Natural killer cell (primary cell): ENCODE results near the gene TMEM131. TPM values are rescaled to one million over a fixed set of nuclear protein-coding genes. Genes with fewer than 3 reads are reported as not detected.

ENCODE experiments used
- ATAC-seq, 3 donors: fragments of 150-1000 bp in 2 of 3; fragments of 200-7000 bp in 1 of 3; cut with Tn5 transposase; 1 replicate in 1 of 3; 2 replicates in 2 of 3; pipeline ENCODE4 v1.10.0; 2021; ENCODE audit warnings: mild to moderate bottlenecking in 2 of 3, moderate library complexity in 2 of 3
- DNase-seq, 2 donors: peaks; one replicate each; pipeline versions ENCODE4 v3.0.0 to v3.0.0-alpha.2; 2013 to 2021; ENCODE audit warnings: mixed read lengths in 1 of 2
- H3K27ac ChIP-seq: one replicate; pipeline ENCODE4 v1.5.1; 2013; ENCODE audit warnings: mild to moderate bottlenecking, low read length
- H3K27me3 ChIP-seq: one replicate; pipeline ENCODE4 v1.6.1; 2013; ENCODE audit warnings: low read length; ENCODE audit not compliant: control insufficient read depth, insufficient read depth
- H3K36me3 ChIP-seq: one replicate; pipeline ENCODE4 v1.6.1; 2013; ENCODE audit warnings: low read length; ENCODE audit not compliant: control insufficient read depth, insufficient read depth
- H3K4me1 ChIP-seq: one replicate; pipeline ENCODE4 v1.6.1; 2013; ENCODE audit warnings: low read length; ENCODE audit not compliant: control insufficient read depth, insufficient read depth
- H3K4me3 ChIP-seq: one replicate; pipeline ENCODE4 v1.5.1; 2013; ENCODE audit warnings: low read length
- H3K9me3 ChIP-seq: one replicate; pipeline ENCODE4 v1.6.1; 2013; ENCODE audit warnings: low read length; ENCODE audit not compliant: control insufficient read depth, insufficient read depth
- H3K27ac Mint-ChIP-seq, 2 donors: one replicate each; pipeline ENCODE4 v1.8.0; 2022; ENCODE audit warnings: mild to moderate bottlenecking in 2 of 2, mixed read lengths in 2 of 2, moderate library complexity in 1 of 2
- H3K27me3 Mint-ChIP-seq, 2 donors: one replicate each; pipeline ENCODE4 v1.8.0; 2022; ENCODE audit warnings: low read depth in 2 of 2, mixed read lengths in 2 of 2
- H3K36me3 Mint-ChIP-seq: one replicate; pipeline ENCODE4 v1.8.0; 2022; ENCODE audit warnings: mixed read lengths
- H3K4me1 Mint-ChIP-seq, 2 donors: one replicate each; pipeline ENCODE4 v1.8.0; 2022; ENCODE audit warnings: mixed read lengths in 2 of 2
- H3K4me3 Mint-ChIP-seq: one replicate; pipeline ENCODE4 v1.8.0; 2022; ENCODE audit warnings: mild to moderate bottlenecking, moderate library complexity, mixed read lengths
- H3K9me3 Mint-ChIP-seq, 2 donors: one replicate each; pipeline ENCODE4 v1.8.0; 2022; ENCODE audit warnings: mixed read lengths in 2 of 2
- WGBS: methylation state at CpG from one replicate; pipeline ENCODE4 v1.1.7; 2013; ENCODE audit warnings: missing lambda C conversion rate; ENCODE audit not compliant: insufficient coverage; 5-methylcytosine and 5-hydroxymethylcytosine counted together
- intact Hi-C: fragments of 100-400 bp; cut with micrococcal nuclease; formaldehyde crosslinking; loops from one replicate; pipeline ENCODE4 v1.14.2; 2022
- total RNA-seq, 4 donors: library from RNA; stranded (reverse); fragments of 120-200 nt in 1 of 4; gene quantifications; one replicate each; pipeline versions ENCODE4 v1.2.3 to v1.2.4, GENCODE V29; 2013 to 2022
- TF ChIP-seq, protein P1 (sequence below): fragments of 200-600 bp; IDR thresholded peaks from one replicate; pipeline ENCODE4 v1.8.0; 2022; ENCODE audit warnings: antibody characterized with exemption

Gene TMEM131
- total RNA-seq, 3 donors from 2014 or later (not counting 1 experiment from before 2014, with no cell fraction given), result 44.8 to 72.1 (median 67.1) TPM

GRCh38 chr2:97993926-97994325, 1.8 kb downstream of the TMEM131 start:
- H3K27me3 ChIP-seq, result no peaks in the 10 kb centered on the region
- intact Hi-C loops, result no loop called here
- no peak overlapping the region for H3K4me3 ChIP-seq
- H3K4me1 ChIP-seq, result peaks cover 16% of the 10 kb centered on the region
- H3K4me1 Mint-ChIP-seq, result peaks cover 35 to 44% of the 10 kb centered on the region in 2 donors
- ATAC-seq (no peak), DNase-seq (no peak)
- no peaks in the 10 kb centered on the region for H3K27me3 Mint-ChIP-seq
- no peaks in the 10 kb centered on the region for H3K9me3 Mint-ChIP-seq
- no peak overlapping the region for H3K27ac ChIP-seq
- H3K4me3 Mint-ChIP-seq, result peak overlapping the region; percentile 96
- no peaks in the 10 kb centered on the region for H3K36me3 Mint-ChIP-seq
- H3K36me3 ChIP-seq, result no peaks in the 10 kb centered on the region
- peak overlapping the region in 1 of 2 donors; percentile 89 for H3K27ac Mint-ChIP-seq
- no peaks in the 10 kb centered on the region for H3K9me3 ChIP-seq
- TF ChIP-seq, protein P1, sequence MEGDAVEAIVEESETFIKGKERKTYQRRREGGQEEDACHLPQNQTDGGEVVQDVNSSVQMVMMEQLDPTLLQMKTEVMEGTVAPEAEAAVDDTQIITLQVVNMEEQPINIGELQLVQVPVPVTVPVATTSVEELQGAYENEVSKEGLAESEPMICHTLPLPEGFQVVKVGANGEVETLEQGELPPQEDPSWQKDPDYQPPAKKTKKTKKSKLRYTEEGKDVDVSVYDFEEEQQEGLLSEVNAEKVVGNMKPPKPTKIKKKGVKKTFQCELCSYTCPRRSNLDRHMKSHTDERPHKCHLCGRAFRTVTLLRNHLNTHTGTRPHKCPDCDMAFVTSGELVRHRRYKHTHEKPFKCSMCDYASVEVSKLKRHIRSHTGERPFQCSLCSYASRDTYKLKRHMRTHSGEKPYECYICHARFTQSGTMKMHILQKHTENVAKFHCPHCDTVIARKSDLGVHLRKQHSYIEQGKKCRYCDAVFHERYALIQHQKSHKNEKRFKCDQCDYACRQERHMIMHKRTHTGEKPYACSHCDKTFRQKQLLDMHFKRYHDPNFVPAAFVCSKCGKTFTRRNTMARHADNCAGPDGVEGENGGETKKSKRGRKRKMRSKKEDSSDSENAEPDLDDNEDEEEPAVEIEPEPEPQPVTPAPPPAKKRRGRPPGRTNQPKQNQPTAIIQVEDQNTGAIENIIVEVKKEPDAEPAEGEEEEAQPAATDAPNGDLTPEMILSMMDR, result no peak
- WGBS, result 70% methylated on average over 4 of the region's 6 CpGs

GRCh38 chr2:97992836-97993825, 2.6 kb downstream of the TMEM131 start:
- H3K27ac ChIP-seq, result no peak overlapping the region
- peak overlapping the region; percentile 96 for H3K4me3 Mint-ChIP-seq

DNA sequence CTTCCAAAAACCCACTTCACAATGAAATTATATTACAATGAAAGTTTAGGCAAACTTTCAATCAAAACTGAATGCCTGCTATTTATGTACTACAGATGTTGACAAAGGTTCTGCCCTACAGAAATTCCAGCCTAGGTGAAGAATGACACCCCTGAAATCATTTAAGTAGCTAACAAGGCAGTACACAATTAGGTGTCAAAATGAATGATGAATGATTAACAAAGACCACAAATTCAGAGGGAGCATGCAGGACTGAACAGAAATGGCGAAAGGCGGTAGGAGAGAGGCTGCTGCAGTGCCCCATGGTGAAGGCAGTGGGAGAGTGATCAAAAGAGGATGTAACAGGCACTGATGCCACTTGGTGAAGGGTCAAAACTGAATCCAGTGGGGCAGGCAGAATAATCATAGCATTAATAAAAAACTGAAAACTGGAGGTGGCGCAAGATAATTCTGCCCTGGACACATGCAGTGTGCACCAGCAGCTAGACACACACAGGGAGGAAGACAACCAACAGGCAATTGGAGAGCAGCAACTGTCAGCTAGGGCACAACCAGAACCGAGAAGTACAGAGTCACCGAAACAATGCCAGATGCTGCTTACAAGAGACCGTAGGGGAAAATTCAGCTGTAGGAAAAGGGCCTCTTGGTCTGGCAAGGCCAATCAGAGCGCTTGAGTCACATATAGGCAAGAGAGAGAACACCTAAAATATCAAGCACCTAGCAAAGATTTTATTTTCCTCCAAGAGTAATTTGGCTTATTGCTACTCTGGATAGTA, 4.5 kb downstream of the TMEM131 start:
- Histone ChIP-seq H3K9me3 (no peaks in the 10 kb centered on the region), H3K36me3 (no peaks in the 10 kb centered on the region), H3K27me3 (no peaks in the 10 kb centered on the region), H3K27ac (no peak overlapping the region), H3K4me3 (no peak overlapping the region), H3K4me1 (peaks cover 10% of the 10 kb centered on the region)
- no peak overlapping the region for H3K27ac Mint-ChIP-seq
- intact Hi-C loops, result no loop called here
- H3K27me3 Mint-ChIP-seq, result no peaks in the 10 kb centered on the region
- 81% methylated on average over 7 of the region's 7 CpGs for WGBS
- ATAC-seq, result no peak
- H3K4me1 Mint-ChIP-seq, result peaks cover 55 to 63% of the 10 kb centered on the region in 2 donors
- no peak for DNase-seq
- no peaks in the 10 kb centered on the region for H3K36me3 Mint-ChIP-seq
- no peak overlapping the region for H3K4me3 Mint-ChIP-seq
- no peaks in the 10 kb centered on the region for H3K9me3 Mint-ChIP-seq
- TF ChIP-seq, protein P1, result no peak

More at GRCh38 chr2:97992836-97993825, 2.6 kb downstream of the TMEM131 start:
- Histone ChIP-seq H3K36me3 (no peaks in the 10 kb centered on the region), H3K4me1 (peaks cover 16% of the 10 kb centered on the region), H3K27me3 (no peaks in the 10 kb centered on the region), H3K9me3 (no peaks in the 10 kb centered on the region), H3K4me3 (no peak overlapping the region)
- peaks cover 43 to 52% of the 10 kb centered on the region in 2 donors for H3K4me1 Mint-ChIP-seq
- no peaks in the 10 kb centered on the region for H3K27me3 Mint-ChIP-seq
- no peaks in the 10 kb centered on the region for H3K9me3 Mint-ChIP-seq
- intact Hi-C loops, result no loop called here
- H3K27ac Mint-ChIP-seq, result peak overlapping the region in 1 of 2 donors; percentile 89
- H3K36me3 Mint-ChIP-seq, result no peaks in the 10 kb centered on the region
- ATAC-seq, result no peak
- DNase-seq, result no peak
- TF ChIP-seq, protein P1, result no peak
- 86% methylated on average over 2 of the region's 3 CpGs for WGBS
